DMS153 treated with DMSO at 0.1 percent for 48 hours (cell line): ENCODE measurements around the gene PROM1.

Source experiments
- DNase-seq: peaks from one replicate; lab custom pipeline; 2025; ENCODE audit not compliant: unreplicated experiment; lab: John Stamatoyannopoulos, UW

The PROM1 gene

GRCh38 chr4:15995826-15996225 is 88.0 kb downstream of the PROM1 start:
- no peak for DNase-seq

- no peak for DNase-seq
These were observed 91.7 kb downstream of the PROM1 start for GRCh38 chr4:15992167-15992485.

- no peak for DNase-seq
These were observed 93.1 kb downstream of the PROM1 start for GRCh38 chr4:15990570-15991285.

- no peak for DNase-seq
These were observed 94.4 kb downstream of the PROM1 start for GRCh38 chr4:15989424-15989823.

- no peak for DNase-seq
These were observed 95.6 kb downstream of the PROM1 start for GRCh38 chr4:15988222-15988621.

- no peak for DNase-seq
These were observed 96.9 kb downstream of the PROM1 start for GRCh38 chr4:15986907-15987306.

GRCh38 chr4:15983610-15984009 is 100.2 kb downstream of the PROM1 start:
- no peak for DNase-seq

- DNase-seq: no peak
These were observed 100.8 kb downstream of the PROM1 start for GRCh38 chr4:15982842-15983524.

- no peak for DNase-seq
These were observed 107.1 kb downstream of the PROM1 start for GRCh38 chr4:15976456-15977447.

- no peak for DNase-seq
These were observed 112.6 kb downstream of the PROM1 start for GRCh38 chr4:15971068-15971801.

GRCh38 chr4:15968551-15969300 is 115.1 kb downstream of the PROM1 start:
- DNase-seq: no peak

- DNase-seq: no peak
These were observed 118.5 kb downstream of the PROM1 start for GRCh38 chr4:15965325-15965724.

GRCh38 chr4:15964159-15964558 is 119.7 kb downstream of the PROM1 start:
- no peak for DNase-seq

GRCh38 chr4:15963576-15963975 is 120.2 kb downstream of the PROM1 start:
- DNase-seq: no peak

- DNase-seq: no peak
These were observed 120.8 kb downstream of the PROM1 start, which contains the start of gene FGFBP2 for GRCh38 chr4:15963001-15963451. FGFBP2 (minus strand) TSS chr4:15963175; CDS start chr4:15963129, 46 bp downstream.

GRCh38 chr4:15961781-15962510 is 121.9 kb downstream of the PROM1 start:
- DNase-seq: no peak

- no peak for DNase-seq
These were observed 125.3 kb downstream of the PROM1 start for GRCh38 chr4:15958562-15958961.

GRCh38 chr4:15956179-15956850 is 127.5 kb downstream of the PROM1 start:
- peak; percentile 21 for DNase-seq

- DNase-seq: no peak
These were observed 128.2 kb downstream of the PROM1 start for GRCh38 chr4:15955670-15956069.
